Measurements from ENCODE around the gene CYP4V2.

GRCh38 chr4:186204103-186204559, 12.8 kb downstream of the CYP4V2 start:
- no peak for TF ChIP-seq POLR2A (IDR thresholded peaks at IDR 0.05; ENCODE audit: low read depth, low read length)
- TF ChIP-seq TAF1 (IDR thresholded peaks at IDR 0.05; ENCODE audit: borderline replicate concordance, low read depth, low read length) = no peak
